Fibroblast of peridontal ligament (primary cell): ENCODE results near the gene PMEPA1.

ENCODE experiments used
- DNase-seq: peaks from one replicate; pipeline ENCODE4 v3.0.0-alpha.2; 2010; ENCODE audit errors: extremely low read depth

The PMEPA1 gene

GRCh38 chr20:57693670-57694329, 16.0 kb downstream of the PMEPA1 start:
- DNase-seq, result no peak

DNA sequence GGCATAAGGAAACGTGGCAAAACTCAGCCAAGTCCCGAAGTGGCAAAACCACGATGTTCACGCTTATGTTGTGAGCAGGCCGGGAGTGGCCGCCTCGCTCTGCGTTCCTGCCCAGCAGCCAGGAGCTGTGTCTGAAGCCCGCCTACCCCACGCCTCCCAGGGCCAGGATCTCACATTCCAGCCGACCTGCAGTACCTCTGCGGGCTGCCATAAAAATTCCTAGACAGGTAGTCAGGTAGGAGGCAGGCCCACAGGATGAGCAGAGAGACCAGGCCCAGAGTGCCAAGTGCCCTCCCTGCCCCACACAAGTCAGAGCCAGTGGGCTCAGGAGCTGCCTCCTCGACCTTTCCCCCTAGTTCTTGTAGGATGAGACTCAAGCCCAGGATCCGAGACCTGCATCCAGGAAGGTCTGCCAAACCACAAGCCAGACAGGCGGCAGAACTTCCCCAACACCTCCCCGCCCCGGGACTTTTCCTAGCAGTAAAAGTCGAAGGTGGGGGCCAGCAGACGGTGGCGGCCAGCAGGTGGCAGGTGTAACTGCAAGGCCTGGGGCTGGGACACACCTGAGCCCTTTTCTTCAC, 16.7 kb downstream of the PMEPA1 start:
- no peak for DNase-seq

GRCh38 chr20:57692393-57692792, 17.4 kb downstream of the PMEPA1 start:
- no peak for DNase-seq

DNA sequence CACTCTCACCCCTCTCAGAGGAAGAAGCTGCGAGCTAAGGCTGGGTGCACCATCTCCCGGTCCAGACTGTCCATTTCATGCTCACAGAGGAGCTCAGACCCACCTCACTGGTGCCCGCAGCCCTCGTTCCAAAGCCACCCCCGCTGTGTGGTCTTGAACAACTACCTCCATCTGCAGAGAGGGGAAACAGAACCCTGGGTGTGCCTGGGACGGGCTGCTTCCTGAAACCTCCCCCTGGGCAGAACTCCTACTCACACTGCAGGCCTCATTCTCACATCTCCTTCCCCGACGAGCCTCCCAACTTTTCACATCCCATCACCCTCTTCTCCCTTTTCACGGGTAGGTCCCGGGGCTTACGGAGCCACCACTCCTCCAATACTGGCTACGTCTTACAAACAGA, 18.1 kb downstream of the PMEPA1 start:
- no peak for DNase-seq

GRCh38 chr20:57690525-57690924, 19.3 kb downstream of the PMEPA1 start:
- no peak for DNase-seq

DNA sequence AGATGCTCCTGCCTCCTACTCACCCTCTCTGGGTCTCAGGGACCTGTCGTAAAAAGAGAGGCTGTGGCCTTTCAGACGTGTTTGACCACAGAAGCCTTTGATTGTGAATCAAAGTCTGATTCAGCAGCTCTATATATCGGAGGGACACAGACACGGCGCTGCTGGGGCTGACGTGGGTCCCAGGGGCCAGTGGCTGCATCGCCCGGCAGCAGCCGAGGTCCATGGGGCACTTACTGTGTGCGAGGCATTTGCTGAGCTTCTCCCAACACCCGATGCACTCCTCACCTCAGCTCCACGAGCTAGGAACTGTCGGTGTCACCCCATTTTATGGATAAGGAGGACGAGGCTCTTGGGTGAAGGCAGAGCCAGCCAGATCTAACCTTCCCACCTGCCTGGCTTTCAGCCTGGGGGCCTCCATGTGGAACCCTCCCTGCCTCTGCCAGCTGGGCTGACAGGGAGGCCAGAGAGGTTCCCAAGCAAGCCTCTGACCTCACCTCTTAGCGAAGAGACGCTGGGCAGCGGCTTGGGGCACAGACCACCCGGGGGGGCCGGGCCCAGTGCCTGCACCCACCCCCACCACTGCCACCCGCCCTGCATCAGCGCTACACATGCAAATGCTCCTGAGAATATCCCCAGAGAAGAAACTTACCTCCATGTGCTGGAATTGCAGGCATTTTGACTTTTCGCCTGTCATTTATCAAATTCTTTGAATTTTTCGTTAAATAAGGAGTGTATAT, 19.9 kb downstream of the PMEPA1 start:
- DNase-seq, result no peak

- no peak for DNase-seq
Measured at GRCh38 chr20:57688864-57689263, 21.0 kb downstream of the PMEPA1 start.

DNA sequence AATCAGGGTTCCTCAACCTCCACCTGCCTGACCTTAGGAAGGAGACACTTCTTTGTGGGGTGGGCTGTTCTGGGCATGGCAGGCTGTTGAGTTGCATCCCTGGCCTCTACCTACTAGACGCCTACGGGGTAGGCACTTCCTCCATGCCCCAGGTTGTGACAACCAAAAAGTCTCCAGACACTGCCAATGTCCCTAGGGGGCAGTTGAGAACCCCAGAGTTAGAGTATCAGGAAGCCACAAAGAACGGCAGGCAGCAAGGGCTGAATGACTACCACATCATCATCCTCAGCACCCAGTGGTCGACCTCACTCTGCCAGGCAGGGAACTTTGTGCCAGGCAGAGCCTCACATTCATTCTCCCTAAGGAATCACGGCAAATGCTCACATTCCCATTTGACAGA, 21.5 kb downstream of the PMEPA1 start:
- DNase-seq, result no peak

- no peak for DNase-seq
Measured at GRCh38 chr20:57686931-57687652, 22.7 kb downstream of the PMEPA1 start.

DNA sequence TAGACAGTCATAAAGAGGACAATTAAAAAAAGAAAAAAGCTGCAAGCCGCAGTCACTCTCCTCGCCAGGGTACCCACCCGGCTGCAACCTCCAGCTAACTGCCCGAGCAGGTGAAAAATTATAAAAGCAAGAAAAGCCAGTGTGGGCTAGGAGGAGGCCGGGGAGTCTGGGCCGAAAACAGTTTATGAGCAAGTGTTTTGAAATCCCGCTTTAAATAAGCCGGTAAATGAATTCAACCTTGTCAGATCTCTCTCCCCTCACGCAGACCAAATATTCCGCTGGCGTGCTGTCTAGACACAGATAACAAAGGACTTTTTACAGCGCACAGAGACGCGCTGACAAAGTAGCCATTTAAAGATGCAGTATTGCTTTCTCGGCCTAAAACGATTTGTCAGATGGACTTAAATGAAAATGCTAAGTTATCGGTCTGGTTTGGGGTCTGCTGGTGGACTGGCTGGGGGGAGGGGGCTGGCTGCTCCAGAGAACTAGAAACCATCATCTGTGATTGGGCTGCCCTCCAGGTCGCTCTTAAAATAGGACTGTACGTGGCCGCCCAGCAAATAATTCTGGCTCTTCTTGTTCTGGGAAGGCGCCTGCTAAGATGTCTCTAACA, 24.6 kb downstream of the PMEPA1 start:
- no peak for DNase-seq

DNA sequence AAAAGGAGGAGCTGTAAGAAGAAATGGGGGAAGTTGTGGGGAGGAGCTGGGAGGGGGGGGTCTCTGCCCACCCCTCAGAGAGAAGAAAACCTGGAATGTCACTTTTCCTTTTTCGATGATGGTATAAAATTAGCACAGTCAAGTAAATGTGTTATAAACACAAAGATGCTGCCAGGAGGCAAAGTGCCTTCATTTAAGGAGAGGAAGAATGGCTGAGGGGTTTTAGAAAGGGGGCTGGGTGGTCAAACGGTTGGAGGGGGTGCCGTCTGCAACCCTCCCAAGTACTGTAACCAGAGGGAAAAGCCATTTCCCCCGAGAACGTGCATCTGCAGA, 25.0 kb downstream of the PMEPA1 start:
- no peak for DNase-seq

- no peak for DNase-seq
Measured at GRCh38 chr20:57683881-57684807, 25.7 kb downstream of the PMEPA1 start.

DNA sequence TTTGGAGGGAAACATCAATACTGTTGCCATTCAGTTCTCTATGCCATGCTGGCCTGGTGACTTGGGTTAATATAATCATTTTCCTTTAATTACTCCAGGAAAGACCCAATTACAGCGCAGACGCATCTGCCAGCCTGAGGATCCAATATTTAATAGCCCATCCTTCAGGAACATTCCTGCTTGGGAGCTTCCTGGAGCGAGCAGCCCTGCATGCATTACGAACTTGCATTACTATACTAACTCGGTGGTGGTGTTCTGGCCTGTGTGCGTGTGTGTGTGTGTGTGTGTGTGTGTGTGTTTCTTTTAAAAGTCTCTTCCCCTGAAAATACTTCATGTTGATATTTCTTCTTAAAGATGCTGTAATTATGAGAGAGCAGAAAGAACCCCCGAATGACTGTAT, 26.5 kb downstream of the PMEPA1 start:
- DNase-seq, result no peak

DNA sequence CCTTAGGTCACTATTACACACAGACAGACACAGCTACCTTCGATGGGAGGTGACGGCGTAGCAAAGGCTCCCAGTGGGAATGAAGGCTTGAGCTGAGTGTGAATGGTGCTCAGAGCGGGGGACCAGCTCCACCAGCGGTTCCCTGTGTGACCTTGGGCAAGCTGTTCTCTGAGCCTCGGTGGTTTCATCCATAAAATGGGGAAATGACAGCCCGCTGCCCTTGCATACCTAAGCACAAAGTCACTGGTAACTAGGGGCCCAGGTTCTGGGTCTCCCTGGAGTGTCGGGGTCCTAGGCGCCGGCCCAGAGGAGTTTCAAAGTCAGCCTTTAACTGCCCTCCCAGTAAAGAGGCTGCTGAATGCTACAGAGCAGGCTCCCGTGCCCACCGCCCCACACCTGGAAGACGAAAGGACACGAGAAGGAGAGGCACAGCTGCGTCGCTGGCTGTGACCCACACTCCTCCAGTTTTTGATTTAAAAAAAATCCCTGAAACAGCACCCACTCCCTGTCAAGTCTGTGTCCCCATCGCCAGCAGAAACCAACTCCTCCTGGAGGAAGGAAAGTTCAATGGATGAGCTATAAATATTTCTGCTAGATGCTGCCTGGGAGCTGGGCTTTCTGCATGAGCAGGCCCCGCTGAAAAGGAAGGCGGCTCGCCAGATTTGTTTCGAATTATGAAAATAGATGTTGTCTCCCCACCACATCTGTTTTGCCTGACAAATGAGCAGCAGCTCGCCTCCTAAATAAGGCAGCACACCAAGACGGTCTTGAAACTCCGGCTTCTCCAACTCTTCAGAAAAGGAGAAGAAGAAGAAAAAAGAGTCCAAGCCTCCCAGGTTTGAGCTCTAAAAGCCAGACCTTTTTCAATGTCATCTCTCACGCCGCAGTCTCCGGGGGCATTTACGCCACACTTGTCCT, 27.4 kb downstream of the PMEPA1 start:
- DNase-seq, result no peak

- no peak for DNase-seq
Measured at GRCh38 chr20:57680934-57681914, 28.6 kb downstream of the PMEPA1 start.

GRCh38 chr20:57680131-57680716, 29.6 kb downstream of the PMEPA1 start:
- DNase-seq, result no peak

DNA sequence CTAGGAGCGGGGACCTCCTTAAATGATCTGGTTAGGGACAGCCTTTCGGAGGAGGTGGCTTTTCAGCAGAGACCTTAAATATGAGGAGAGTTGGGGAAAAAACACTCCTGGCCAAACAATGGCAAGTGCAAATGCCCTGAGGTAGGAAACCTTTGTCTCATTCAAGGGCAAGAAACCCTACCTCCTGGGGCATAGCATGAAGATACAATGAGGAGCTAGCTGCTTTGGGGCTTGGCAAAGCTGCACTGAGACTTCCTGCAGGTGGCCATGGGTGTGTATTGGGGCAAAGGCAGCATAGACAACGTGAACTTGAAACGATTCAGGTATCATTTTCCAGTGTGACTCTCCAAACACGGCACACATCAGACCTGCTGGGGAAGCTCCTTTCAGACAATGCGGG, 30.7 kb downstream of the PMEPA1 start:
- DNase-seq, result no peak

DNA sequence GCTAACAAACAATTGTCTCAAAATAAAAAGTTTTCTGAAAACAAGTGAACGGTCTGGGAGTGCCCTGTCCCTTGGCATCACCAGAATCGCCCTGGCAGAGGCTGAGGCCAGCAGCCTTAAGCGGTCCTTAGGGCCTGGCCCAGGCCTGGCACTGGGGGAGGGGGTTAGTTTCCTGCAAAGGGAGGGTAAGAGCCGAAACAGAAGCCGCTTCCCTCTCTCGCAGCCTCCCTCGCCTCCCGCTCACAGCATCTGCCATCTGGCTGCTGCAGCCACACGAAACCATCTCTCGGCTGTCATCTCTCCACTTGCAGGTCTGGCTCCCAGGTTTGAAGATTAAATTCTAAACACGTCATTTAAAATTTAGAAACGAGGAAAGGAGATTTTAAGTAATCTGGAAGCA, 31.5 kb downstream of the PMEPA1 start:
- no peak for DNase-seq

- no peak for DNase-seq
Measured at GRCh38 chr20:57677584-57677982, 32.2 kb downstream of the PMEPA1 start.
